Testis (tissue), 3 donors: ENCODE results near the gene TNK2. TPM values are rescaled to one million over a fixed set of nuclear protein-coding genes. Genes with fewer than 3 reads are reported as not detected.
"Not testable (repeated sequence)": the region's sequence is repeated elsewhere in the genome, so short reads cannot be mapped to it uniquely, and the experiment has no call there.

ENCODE experiments used
- DNase-seq: peaks from one replicate; pipeline ENCODE4 v3.0.0-alpha.2; 2019
- H3K27ac ChIP-seq, 2 donors: fragments of 200-600 bp; sonication (generic); one replicate each; pipeline ENCODE4 v1.5.1; 2019
- H3K27me3 ChIP-seq: fragments of 200-600 bp; sonication (generic); one replicate; pipeline ENCODE4 v1.5.1; 2019
- H3K36me3 ChIP-seq: fragments of 200-600 bp; sonication (generic); one replicate; pipeline ENCODE4 v1.5.1; 2017; ENCODE audit warnings: low read depth; ENCODE audit errors: missing control alignments
- H3K4me1 ChIP-seq: fragments of 200-600 bp; sonication (generic); one replicate; pipeline ENCODE4 v1.5.1; 2019
- H3K4me3 ChIP-seq, 2 donors: fragments of 200-600 bp; sonication (generic); one replicate each; pipeline ENCODE4 v1.5.1; 2017 to 2019
- H3K9me3 ChIP-seq: fragments of 200-600 bp; sonication (generic); one replicate; pipeline ENCODE4 v1.5.1; 2017
- CTCF ChIP-seq, 3 experiments: fragments of 450-650 bp in 2 of 3; fragments of 200-600 bp in 1 of 3; sonication (generic) in 1 of 3; IDR thresholded peaks; one replicate each; pipeline ENCODE4 v1.5.1; 2016 to 2019; ENCODE audit warnings: antibody characterized with exemption in 3 of 3, mild to moderate bottlenecking in 2 of 3, moderate library complexity in 1 of 3
- POLR2A ChIP-seq: fragments of 450-650 bp; IDR thresholded peaks from one replicate; pipeline ENCODE4 v1.6.1; 2017; ENCODE audit warnings: antibody characterized with exemption, mild to moderate bottlenecking, moderate library complexity
- WGBS, 2 donors: methylation state at CpG; one replicate each; pipeline ENCODE4 v1.1.5; 2018; 5-methylcytosine and 5-hydroxymethylcytosine counted together
- intact Hi-C: fragments of 100-400 bp; cut with DNase I; formaldehyde crosslinking; loops from one replicate; pipeline ENCODE4 v1.15.1; 2023; ENCODE audit warnings: low total_unique reads
- polyA plus RNA-seq: library from polyadenylated mRNA; stranded (reverse); fragments of 350-450 nt; fragmentation: Illumina TruSeq; extraction: RNeasy Lipid Tissue Mini Kit (QIAGEN cat#74804); gene quantifications from one replicate; pipeline ENCODE4 v1.2.3, GENCODE V29; 2014; ENCODE audit warnings: low read depth, low replicate concordance; ENCODE audit not compliant: insufficient read depth
- total RNA-seq, 2 donors: library from RNA; depleted of rRNA; stranded (reverse); fragments of >200 nt; gene quantifications; one replicate each; pipeline ENCODE4 v1.2.3, GENCODE V29; 2016

TNK2 gene
- total and polyA plus RNA-seq, 3 donors from 2014 or later = 43.9 to 71.6 (median 71.4) TPM

DNA sequence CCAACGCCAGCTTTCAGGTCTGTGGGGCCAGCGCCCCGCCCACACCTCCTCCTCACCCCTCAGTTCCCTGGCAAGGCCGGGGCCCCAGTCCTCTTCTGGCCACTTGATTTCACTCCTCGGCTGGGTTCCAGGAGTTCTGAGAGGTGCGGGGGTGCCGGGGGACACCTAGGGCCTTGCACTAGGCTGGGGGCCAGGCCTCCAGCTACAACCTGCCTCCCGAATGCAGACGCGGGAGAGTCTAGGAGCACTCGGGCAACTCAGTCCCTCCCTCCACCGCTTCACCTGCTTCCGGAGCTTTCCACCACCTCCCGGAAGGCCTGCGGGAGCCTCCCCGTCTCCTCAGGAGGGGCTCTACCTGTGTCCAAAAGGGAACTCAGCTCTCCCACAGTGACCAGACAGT lies 35.6 kb downstream of the TNK2 start:
- 66 to 74% methylated on average over 16 of the region's 16 CpGs for WGBS, 2 donors
- intact Hi-C loops = no loop called here
- H3K9me3 ChIP-seq = no peaks in the 10 kb centered on the region
- no peaks in the 10 kb centered on the region for H3K36me3 ChIP-seq
- no peak for DNase-seq
- no peak overlapping the region for H3K4me3 ChIP-seq
- no peaks in the 10 kb centered on the region for H3K27me3 ChIP-seq
- TF ChIP-seq POLR2A = no peak
- TF ChIP-seq CTCF (IDR thresholded peaks at IDR 0.05) = no peak
- H3K4me1 ChIP-seq = peaks cover 8% of the 10 kb centered on the region
- peak overlapping the region; percentile 10 to 36 for H3K27ac ChIP-seq

- H3K27ac ChIP-seq = no peak overlapping the region
- no peak for DNase-seq
- no peaks in the 10 kb centered on the region for H3K9me3 ChIP-seq
- intact Hi-C loops = no loop called here
- TF ChIP-seq POLR2A (no peak), CTCF (IDR thresholded peaks at IDR 0.05) (no peak)
- no peaks in the 10 kb centered on the region for H3K36me3 ChIP-seq
- H3K27me3 ChIP-seq = no peaks in the 10 kb centered on the region
- 94 to 95% methylated on average over 17 to 28 of the region's 28 CpGs for WGBS, 2 donors
- peaks cover 8% of the 10 kb centered on the region for H3K4me1 ChIP-seq
- no peak overlapping the region for H3K4me3 ChIP-seq
Observed at GRCh38 chr3:195872097-195872496, 36.3 kb downstream of the TNK2 start.

- DNase-seq, H3K27ac ChIP-seq, H3K4me3 ChIP-seq, H3K4me1 ChIP-seq, H3K9me3 ChIP-seq, intact Hi-C loops, H3K27me3 ChIP-seq, H3K36me3 ChIP-seq: not testable (repeated sequence)
- WGBS, 2 donors = 99 to 100% methylated on average over 3 of the region's 3 CpGs
Observed at GRCh38 chr3:195871686-195872085, 36.7 kb downstream of the TNK2 start.

DNA sequence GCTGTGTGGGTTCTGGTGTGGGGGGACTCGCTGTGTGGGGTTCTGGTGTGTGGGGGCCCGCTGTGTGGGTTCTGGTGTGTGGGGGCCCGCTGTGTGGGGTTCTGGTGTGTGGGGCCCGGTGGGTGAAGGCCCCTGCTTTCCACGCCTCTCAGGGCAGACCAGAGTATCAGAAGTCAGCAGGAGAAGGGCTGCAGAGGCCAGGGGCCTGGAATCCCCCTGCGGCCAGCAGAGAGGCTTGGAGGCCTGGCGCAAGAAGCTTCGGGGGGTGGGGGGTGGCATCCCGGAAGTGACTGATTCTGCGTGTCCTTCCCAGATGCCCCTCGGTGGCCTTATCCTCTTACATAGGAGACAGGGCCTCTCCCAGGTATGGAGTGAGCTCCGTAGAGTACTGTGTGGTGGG lies 37.4 kb downstream of the TNK2 start:
- peaks cover 8% of the 10 kb centered on the region for H3K4me1 ChIP-seq
- 95 to 100% methylated on average over 2 to 10 of the region's 12 CpGs for WGBS, 2 donors
- no peaks in the 10 kb centered on the region for H3K36me3 ChIP-seq
- no peak overlapping the region for H3K27ac ChIP-seq
- H3K4me3 ChIP-seq = no peak overlapping the region
- no peak for DNase-seq
- no peak for TF ChIP-seq POLR2A
- no peaks in the 10 kb centered on the region for H3K27me3 ChIP-seq
- intact Hi-C loops = no loop called here
- no peaks in the 10 kb centered on the region for H3K9me3 ChIP-seq

DNA sequence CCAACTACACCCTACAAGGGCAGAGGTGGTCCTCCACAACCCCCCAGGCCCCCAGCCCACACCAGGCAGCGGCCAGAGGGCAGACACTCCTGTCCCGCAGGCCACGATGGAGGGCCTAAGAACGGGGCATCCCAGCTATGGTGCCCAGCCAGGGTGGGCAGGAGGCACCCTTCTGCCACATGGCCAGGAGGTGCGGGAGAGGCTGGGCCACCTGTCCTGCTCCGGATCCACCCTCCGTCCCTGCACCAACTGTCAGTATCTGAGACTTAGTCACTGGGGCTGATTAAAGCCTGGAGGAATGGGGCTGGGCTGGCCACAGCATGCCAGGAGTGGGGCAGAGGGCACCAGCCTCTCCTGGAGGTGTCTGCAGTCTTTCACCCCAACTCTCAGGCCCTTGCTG lies 37.9 kb downstream of the TNK2 start:
- Histone ChIP-seq H3K36me3 (no peaks in the 10 kb centered on the region), H3K9me3 (no peaks in the 10 kb centered on the region), H3K4me3 (no peak overlapping the region), H3K4me1 (peaks cover 8% of the 10 kb centered on the region), H3K27me3 (no peaks in the 10 kb centered on the region), H3K27ac (no peak overlapping the region)
- 83% methylated on average over 7 of the region's 7 CpGs; no CpG with 5 or more reads in 1 of the 2 donors for WGBS, 2 donors
- TF ChIP-seq CTCF (IDR thresholded peaks at IDR 0.05) (no peak), POLR2A (no peak)
- intact Hi-C loops = no loop called here
- DNase-seq = no peak

- WGBS, 2 donors = 89% methylated on average over 25 to 31 of the region's 31 CpGs
- Histone ChIP-seq H3K4me1 (peaks cover 8% of the 10 kb centered on the region), H3K4me3 (no peak overlapping the region), H3K27me3 (no peaks in the 10 kb centered on the region), H3K9me3 (no peaks in the 10 kb centered on the region), H3K27ac (no peak overlapping the region), H3K36me3 (no peaks in the 10 kb centered on the region)
- TF ChIP-seq CTCF (IDR thresholded peaks at IDR 0.05) (no peak), POLR2A (no peak)
- intact Hi-C loops = no loop called here
- no peak for DNase-seq
Observed at GRCh38 chr3:195869413-195870001, 38.8 kb downstream of the TNK2 start.
